NCI-H2196 (cell line): ENCODE measurements around the gene SERTAD2.

Source experiments
- DNase-seq: peaks from one replicate; lab custom pipeline; 2025; ENCODE audit not compliant: unreplicated experiment; lab: John Stamatoyannopoulos, UW

Gene SERTAD2

DNA sequence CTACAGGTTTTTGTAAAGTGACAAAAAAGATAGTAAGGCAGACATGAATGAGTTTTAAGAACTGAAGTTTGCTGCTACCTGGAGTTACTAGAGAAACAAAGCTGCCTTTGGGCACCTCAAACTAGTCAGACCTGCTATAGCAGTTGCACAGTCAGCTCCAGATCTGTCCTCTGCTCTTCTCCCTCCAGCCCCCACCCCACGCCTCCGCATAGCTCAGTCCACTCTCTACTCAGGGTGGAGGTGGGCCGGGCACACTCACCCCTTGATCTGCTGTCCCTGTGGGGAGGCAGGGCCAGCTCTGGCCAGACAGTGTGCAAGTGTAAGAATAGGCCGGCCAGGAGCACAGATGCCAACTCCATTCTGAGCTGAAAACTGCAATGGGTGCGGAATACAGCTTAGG, 4.1 kb downstream of the SERTAD2 start:
- DNase-seq, result no peak

DNA sequence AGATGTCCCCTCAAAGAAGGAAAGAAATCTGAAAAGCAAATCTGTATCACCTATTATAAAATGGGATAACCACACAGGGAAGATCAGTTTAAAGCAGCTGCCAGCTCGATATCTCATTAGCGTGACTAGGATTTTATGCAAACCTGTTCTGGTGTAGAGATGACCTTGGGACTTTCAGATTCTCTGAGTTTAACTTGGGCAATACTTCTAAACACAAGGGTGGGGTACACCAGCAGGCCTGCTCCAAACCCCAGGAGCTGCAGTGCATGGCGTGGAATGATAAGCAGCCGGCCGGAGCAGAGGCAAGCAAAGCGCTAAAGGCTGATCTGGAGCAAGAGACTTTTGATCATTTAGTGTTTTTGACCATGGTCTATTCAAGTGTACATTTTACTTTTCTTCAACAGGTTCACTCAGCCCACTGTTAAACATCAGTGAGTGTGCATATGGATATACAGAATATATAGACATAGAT, 4.7 kb downstream of the SERTAD2 start:
- no peak for DNase-seq

DNA sequence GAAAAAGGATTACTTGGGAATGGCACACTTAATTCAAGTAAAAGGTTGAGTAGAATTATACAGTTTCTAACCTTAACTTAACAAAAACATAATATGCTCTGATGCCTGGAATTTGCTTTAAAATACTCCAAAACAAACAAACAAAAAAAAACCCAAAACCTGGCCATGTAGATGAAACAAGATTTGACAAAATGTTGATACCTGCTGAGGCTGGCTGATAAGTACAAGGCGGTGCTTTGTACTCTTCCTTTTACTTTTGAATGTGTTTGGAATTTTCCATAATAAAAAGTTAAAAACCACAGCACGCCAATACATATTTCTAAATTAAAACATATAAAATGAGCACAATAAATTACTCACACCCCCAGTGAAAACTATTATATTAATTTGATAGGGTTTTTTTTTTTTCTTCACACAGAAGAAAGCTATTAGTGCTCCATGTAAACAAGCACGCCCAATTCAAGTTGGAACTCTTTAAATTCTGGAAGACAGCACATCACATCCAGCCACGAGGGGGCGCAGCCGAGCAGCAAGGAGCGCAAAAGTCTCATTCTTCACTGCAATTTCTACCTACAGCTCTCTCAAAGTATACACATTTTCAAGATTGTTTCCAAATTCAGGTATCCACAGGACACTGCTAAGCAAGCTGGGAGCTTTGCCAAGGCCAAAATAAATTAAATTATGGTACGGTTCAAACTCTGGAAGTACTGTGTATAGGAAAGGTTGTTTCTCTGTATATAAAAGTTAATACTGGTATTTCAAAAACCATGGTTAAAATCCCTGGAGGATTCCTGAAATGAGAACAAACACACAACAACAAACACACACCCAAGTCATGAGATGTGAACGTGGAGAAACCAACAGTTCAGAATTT, 7.5 kb downstream of the SERTAD2 start:
- peak; percentile 65 for DNase-seq

DNA sequence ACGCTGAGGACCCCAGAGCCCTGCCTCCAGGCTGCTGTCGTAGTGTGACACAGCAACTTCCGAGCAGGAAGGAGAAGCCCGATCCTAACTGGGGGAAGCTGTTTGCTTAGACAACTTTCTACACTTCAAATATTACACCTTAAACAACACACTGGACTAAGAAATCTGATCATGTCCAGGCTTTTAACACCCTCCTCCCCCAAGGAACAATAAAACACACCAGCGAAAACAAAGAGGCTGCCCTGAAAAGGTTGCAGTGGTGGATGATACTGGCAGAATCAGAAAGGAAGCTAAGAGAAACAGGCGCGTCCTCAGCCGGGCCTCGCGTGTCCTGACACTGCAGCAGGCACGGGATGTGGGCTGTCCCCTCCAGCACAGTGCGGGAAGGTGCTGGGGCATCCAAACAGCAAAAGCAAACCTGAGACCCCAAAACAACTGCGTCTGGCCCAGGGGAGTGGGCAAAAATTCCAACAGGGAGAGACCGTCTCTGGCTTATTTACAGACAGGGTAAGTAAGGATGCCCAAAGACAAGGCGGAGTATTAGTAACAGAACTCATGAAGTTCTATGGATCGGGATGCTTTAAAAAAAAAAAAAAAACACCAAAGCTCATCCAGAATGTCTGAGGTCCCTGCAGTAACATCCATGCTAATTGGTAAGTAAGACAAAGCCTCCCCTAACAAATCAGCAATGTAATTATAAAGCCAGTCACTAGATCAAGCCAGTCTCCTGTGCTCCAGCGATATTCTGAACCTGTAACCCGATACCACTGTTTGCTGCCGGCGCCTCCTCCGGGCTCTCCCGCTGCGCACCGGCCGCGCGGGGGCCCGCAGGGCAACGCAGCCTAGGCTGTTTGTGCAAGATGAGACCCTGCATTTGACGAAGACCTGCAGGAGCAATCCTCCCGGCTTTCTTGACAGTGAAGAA, 9.0 kb downstream of the SERTAD2 start:
- peak; percentile 22 for DNase-seq

DNA sequence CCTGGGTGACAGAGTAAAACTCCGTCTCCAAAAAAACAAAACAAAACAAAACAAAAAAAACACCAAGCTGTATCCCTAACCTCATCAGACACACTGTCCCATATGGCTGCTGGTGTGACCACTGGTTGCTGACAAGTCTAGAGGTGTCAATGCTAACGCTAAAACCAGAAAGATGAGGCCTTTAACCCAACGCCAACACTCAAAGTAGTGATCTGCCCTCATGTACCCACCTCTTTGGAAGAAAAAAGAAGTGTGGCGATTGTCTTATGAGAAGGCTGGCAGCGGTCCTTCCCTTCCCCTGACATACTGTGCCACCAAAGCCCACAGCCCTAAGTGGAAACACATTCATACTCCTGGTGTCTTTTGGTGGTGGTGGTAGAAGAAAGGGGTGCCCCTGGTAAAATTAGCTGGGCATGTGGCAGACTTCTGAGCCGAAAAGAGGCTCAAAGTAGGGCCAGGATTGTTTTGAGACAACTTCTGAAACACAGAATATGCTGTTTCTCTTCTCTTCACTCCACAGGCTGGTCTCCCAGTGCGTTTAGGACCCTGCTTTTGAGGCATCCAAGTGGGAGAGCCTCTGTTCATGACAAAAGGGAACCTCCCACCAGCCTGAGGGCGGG, 9.8 kb downstream of the SERTAD2 start:
- DNase-seq, result no peak

DNA sequence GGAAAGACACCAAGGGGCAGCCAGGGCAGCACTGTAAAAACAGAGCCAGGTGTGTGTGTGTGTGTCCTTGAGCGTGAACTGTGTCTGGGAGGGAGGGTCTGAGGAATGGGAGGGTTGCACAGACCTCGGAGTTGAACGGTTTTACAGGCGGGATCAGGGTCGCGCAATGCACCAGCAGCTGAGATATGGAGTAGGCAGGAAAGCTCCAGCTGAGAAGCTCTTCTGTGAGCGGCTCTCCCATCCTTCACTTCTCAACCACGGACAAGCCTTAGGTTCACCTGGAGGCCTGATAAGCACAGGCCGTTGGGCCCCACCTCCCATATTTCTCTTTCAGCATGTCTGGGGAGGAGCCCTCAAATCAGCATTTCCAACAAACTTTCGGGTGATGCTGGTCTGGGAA, 12.1 kb downstream of the SERTAD2 start:
- DNase-seq, result no peak

DNA sequence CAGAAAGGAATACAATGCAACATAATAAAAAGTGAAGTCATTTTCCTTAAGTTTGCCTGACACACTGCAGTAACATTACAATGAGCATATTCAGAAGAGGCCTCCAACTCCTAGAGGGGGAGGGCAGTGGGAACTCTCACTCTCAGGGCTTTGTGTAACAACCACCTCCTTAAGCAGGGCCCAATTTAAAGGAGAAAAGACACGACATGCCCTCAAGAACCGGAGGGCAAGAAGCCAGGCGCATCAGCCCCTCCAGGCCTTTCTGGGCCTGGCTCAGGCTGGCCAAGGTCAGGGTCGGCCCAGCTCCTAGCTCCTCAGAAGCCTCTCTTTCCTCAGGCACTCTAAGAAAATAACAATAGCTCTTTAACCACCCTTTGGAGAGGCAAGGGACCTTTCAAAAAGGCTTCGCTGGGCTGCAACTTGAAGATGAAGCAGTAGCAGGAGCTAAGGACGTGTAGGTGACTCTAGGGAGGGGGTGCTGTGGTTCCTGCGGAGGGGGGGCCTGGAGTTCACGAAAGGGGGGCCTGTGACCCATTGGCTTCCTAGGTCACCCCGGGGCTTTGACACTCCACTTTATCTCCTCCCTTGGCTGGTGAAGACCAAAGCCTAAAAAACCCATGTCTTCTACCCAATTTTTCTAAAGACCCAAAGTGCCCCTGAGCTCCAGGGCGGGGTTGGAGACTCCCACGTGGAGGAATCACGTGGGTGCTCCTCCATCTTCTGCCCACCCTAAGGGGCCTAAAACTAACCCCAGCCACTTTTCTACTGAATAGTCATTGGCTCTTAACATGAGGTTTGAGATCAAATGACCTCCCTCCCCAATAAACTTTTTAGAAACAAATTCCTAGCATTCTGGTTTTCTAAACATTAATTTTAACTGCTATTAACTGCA, 13.3 kb downstream of the SERTAD2 start:
- no peak for DNase-seq

DNA sequence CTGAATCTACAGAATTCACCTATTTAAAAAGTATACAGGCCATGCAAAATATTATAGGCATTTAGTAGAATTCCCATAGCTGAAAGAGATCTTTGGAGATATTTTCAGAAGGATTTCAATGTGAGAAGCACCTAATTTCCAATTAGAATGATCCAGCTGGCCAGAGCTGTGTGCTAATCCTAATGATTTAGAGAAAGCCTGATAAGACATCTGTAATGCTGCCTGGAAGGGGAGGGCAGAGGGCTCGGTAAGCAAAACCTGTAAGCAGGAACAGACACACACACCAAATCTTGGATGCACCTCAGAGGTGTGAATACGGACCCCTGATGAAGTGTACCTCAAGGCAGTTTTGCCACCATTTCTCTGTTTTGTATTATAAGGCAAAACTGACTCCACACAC, 14.0 kb downstream of the SERTAD2 start:
- no peak for DNase-seq

DNA sequence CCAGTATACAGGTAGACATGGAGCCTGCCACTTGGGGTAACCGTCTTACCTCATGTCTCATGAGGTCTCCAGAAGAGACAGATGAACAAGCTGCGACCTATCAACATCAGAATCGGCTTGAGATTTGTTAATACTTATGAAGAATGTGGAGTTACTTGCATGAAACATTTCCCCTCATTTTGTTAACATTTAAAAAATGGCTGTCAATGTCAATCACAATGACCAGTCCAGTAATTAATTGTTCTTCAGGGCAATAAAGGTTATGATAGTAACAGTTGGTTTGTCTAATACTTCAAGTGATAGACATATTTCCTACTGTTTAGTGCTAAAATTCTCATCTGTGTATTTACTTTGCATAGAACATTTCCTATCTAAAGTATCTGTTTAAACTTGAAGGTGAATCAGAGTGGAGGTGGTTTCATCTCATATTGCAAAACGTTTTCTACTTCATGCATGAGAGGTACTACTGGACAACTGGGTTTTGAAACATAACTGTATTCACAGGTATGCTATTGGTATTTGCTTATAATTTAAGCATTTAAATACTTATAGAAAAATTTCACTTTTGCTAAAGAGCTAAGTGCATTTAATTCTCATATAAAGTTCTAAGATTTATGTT, 15.1 kb downstream of the SERTAD2 start:
- DNase-seq, result no peak

DNA sequence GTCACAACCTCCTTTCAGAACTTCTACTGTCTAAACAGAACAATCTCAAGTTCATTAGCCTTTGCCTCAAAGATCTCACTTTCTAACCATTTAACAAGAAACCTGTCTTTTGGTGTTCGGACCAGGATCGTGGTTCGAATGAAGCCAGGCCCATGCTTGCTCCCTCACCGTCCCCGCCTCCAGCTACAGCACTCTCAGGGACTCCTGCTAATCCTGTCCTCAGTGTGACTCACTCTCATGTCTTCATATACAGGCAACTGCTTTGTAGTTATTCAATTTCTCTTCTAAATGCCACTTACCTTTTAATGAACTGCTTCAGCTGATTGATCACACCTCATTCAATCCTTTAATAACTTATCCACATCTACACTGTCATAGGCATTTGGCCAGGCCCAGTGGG, 15.8 kb downstream of the SERTAD2 start:
- no peak for DNase-seq

DNA sequence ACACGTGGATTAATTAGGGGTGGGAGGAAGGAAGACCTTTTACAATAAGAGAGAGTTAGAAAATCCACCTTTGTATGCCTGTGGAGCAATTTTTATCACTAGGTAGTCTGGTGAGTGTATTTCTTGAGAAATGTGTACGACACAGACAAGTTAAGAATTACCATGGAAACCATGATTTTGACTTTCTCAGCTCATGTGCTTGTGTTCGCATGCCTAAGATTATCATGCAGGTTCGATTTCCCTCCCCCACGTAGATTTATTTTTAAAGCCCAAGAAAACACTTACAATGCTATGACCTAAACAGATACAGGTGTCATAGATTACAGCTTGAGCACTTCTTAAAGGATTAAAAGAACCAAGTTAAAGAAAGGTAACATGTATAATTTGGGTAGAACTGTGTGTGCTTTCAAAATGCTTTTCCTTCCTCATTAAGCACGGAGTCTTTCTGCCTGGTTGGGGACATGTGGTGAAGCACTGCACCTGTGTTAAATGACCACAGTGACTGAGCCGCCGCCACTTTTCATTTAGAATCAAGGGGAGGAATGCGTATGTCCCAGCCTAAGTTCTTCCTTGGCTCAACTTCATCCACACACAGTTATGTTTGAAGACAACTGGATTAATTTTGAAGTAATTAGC, 16.6 kb downstream of the SERTAD2 start:
- DNase-seq, result no peak

DNA sequence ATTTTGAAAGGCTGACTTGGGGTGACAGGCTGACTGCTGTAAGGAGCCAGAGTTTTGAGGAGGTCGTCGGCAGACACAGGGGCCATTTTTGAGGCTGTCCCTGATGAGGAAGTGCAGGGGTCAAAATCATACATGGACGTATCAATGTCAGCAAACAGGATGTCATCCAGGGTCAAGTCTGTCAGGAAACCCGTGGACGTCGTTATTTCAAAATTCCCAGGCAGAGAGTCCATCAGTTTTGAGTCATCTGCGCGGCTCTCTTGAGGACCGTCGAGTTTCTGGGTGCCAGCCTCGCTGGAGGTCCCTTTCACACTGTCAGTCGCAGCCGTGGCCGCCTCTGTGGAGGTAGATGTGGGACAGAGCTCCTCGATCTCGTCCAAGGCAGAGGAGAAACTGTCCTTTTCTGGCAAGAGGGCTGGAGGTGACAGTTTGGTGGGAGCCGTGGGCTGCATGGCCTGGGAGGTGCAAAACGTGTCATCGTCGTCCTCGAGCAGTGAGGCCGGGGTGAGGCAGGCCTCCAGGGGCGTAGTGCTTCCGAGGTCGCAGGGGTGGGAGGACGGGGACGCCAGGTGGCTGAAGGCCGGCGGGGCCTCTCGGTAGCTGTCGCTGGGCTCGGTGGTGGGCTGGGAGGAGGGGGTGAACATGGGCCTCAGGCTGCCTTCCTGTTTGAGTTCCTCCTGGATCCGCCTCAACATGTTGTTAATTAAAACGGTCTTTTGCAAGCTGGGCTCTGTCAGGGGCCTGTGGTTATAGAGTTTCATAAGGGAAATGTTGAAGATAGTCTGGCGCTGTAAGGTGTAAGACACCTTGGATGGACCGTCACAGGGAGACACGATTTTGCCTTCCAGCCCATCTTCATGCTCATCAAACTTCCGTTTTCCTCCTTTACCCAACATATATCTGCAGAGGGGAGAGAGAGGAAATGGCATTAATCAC, 17.5 kb downstream of the SERTAD2 start:
- no peak for DNase-seq

DNA sequence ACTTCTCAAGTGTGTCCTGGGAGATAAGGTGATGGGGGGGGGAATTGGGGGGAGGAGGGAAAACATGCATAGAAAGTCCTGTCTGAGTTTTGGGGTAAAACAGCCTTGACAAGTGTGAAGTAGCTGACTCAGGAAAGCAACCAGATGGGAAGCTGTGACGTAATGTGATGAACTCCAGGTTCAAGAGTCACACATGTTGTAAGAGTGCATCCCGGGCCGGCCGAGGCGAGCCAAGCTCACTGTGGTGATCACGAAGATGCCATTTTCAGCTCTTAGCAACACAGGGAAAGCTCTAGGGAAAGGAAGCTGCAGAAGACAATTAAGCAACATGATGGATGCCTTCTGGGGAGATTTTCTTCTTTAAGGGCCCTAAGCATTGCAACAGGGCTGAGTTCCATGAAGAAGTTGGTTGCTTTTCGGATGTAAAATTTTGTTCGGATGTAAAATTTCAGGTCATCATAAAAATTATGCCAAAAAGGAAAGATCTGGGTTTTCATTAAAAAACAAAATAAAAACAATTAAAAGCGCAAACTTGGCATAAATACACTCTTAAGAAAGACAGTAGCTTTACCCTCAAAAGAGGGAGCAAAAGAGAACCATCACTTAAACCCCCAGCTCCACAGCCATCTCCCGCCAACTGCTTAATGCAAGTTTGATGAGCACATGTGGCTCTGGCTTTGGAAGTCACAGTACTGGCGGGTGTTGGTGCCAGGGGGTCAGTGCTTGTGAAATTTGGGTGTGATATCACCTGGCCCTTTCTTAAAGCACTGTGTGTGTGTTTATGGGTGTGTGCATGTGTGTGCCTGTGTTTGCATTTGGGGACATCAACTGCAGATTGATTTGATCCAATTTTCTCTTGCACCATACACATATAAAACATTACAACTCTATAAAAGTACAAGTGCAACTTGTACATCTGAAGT, 19.1 kb downstream of the SERTAD2 start:
- DNase-seq, result no peak

DNA sequence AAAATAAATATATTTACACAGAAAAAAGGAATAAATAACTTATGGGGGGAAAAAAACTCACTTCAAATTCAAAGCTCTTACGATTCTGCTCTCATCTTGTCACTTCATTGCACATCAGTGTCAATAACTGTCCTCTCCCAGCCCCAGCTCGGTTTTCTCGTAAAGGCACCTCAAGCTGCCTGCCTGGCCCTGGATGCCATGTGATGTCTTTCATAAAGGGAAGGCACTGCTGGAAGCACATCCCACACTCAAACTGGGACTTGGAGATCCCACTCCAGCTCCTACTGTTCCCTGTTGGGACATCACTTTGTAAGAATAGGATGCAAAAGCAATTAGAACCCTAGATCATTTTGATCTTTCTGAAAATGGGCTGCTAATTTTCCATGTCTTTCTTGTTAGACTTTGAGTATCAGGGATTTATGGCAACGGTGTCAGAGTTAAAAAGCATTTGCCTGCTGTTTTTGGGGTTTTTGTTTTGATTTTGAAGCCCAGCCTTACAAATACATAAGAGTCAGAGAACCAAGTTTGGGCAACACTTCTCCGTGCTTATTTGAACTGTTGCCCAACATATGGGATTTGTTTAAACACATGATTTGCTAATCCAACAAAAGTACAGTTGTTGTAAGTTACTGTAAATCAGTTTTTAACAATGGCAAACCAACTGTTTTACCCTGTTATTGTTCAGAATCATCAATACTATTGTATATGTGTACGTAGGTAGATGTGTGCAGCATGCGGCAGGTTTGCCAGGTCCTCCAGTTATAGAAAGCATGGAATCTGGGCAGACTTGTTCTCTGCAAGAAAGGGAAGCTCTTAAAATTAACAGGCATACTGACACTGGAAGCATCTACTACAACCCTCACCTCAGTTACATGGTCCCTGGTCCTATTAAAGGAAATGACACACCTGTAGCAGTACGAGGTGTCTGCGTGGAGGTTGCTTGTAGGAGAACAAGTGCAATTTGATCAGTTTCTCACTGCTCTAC, 20.6 kb downstream of the SERTAD2 start:
- DNase-seq, result no peak

DNA sequence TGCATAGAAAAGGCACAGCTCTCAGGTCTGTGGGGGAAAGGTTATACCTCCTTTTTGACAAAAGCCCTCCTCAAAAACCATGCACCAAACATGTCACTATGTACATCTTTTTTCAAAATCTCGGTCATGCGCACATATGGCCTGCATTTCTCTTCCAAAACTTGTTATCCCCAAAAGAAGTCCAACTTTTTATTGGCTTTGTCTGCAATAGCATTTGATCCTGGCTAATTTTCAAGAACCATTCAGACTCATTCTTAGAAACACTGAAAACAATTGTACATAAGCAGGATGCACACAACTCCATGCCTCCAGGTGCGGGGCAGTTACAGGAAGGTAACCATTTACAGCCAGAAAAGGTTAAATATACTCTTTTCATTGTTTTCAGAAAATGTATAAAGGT, 21.9 kb downstream of the SERTAD2 start:
- DNase-seq, result no peak

DNA sequence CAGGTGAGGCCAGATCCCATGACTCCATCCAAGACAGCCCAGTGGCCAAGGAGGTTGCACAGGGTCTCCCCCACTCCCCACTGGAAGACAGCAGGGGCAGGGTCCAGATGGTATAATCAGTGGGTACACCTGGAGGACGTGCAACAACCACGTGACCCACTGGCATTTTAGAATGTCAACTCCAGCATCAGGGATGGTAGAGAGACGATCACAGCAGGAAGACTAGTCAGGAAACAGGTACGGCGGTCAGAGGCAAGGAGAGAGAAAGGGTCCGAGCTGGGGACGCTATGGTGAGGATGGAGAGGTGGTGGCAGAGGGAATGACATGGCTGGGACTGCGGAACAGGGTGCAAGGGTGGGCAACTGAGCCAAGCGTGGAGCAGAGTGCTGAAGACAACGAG, 23.0 kb downstream of the SERTAD2 start:
- no peak for DNase-seq
